HepG2 (cell line): ENCODE results near the gene MRPL10. TPM values are rescaled to one million over a fixed set of nuclear protein-coding genes. Genes with fewer than 3 reads are reported as not detected.
A peak's percentile ranks its signal among the peaks of the same experiment; 100 is the strongest.

Experiments used
- ARID3A ChIP-seq: IDR thresholded peaks from 2 replicates; pipeline ENCODE4 v1.6.1; 2012; ENCODE audit warnings: low read depth, low read length, improper control_type of control experiment
- HOXD1 ChIP-seq: sonication (generic); formaldehyde crosslinking; IDR thresholded peaks from 2 replicates; pipeline ENCODE4 v1.5.0; 2020; ENCODE audit warnings: missing genetic modification reagents
- PAXIP1 ChIP-seq: sonication (generic); formaldehyde crosslinking; conservative IDR thresholded peaks from 2 replicates; pipeline ENCODE4 v1.4.0; 2020; ENCODE audit warnings: mild to moderate bottlenecking, missing genetic modification reagents, moderate library complexity
- RBFOX2 ChIP-seq: fragments of 200-400 bp; formaldehyde crosslinking; IDR thresholded peaks from 2 replicates; pipeline ENCODE4 v1.6.1; 2017; ENCODE audit warnings: low read depth, mild to moderate bottlenecking, low read length
- TCF7 ChIP-seq: sonication (generic); IDR thresholded peaks from 2 replicates; pipeline ENCODE4 v1.6.1; 2016; ENCODE audit warnings: antibody characterized with exemption, low read depth
- ZBTB10 ChIP-seq: sonication (generic); formaldehyde crosslinking; IDR thresholded peaks from 2 replicates; pipeline ENCODE4 v1.4.0; 2020; ENCODE audit warnings: missing genetic modification reagents, borderline replicate concordance
- ZBTB2 ChIP-seq: sonication (generic); formaldehyde crosslinking; IDR thresholded peaks from 2 replicates; pipeline ENCODE4 v1.8.0; 2022; ENCODE audit warnings: low read depth, missing genetic modification reagents
- ZFP41 ChIP-seq: sonication (generic); formaldehyde crosslinking; IDR thresholded peaks from 2 replicates; pipeline ENCODE4 v1.4.0; 2020; ENCODE audit warnings: mild to moderate bottlenecking, missing genetic modification reagents, borderline replicate concordance
- ZNF256 ChIP-seq: sonication (generic); formaldehyde crosslinking; conservative IDR thresholded peaks from 2 replicates; pipeline ENCODE4 v1.4.0; 2020; ENCODE audit warnings: missing genetic modification reagents
- ZNF275 ChIP-seq: sonication (generic); formaldehyde crosslinking; IDR thresholded peaks from 2 replicates; pipeline ENCODE4 v1.8.0; 2022; ENCODE audit warnings: missing genetic modification reagents, mild to moderate bottlenecking, inconsistent platforms, borderline replicate concordance
- ZNF430 ChIP-seq: sonication (generic); formaldehyde crosslinking; IDR thresholded peaks from 2 replicates; pipeline ENCODE4 v1.9.0; 2021; ENCODE audit warnings: mild to moderate bottlenecking, missing genetic modification reagents
- ZNF543 ChIP-seq: sonication (generic); formaldehyde crosslinking; IDR thresholded peaks from 2 replicates; pipeline ENCODE4 v1.4.0; 2020; ENCODE audit warnings: mild to moderate bottlenecking, missing genetic modification reagents
- ZNF598 ChIP-seq: sonication (generic); formaldehyde crosslinking; IDR thresholded peaks from 2 replicates; pipeline ENCODE4 v1.5.1; 2020; ENCODE audit warnings: mild to moderate bottlenecking, missing genetic modification reagents, borderline replicate concordance
- ZNF652 ChIP-seq: IDR thresholded peaks from 2 replicates; pipeline ENCODE4 v1.6.1; 2016; ENCODE audit warnings: low read depth, borderline replicate concordance
- ZNF784 ChIP-seq: sonication (generic); formaldehyde crosslinking; IDR thresholded peaks from 2 replicates; pipeline ENCODE4 v1.5.1; 2020; ENCODE audit warnings: missing genetic modification reagents, mild to moderate bottlenecking, borderline replicate concordance
- polyA plus RNA-seq, 8 experiments: library from polyadenylated mRNA; depleted of rRNA in 3 of 8; stranded (reverse) in 7 of 8; unstranded in 1 of 8; fragments of >200 nt; fragmentation: Illumina TruSeq in 4 of 8; extraction: Trizol in 4 of 8; gene quantifications; 2 replicates each; pipeline versions ENCODE4 v1.2.1 to v1.2.3, GENCODE V29; 2011 to 2016; ENCODE audit warnings: low read depth in 4 of 8, missing spikeins in 1 of 8, mixed read lengths in 1 of 8; ENCODE audit not compliant: insufficient read depth in 1 of 8
- total RNA-seq, 5 experiments: library from RNA; depleted of rRNA; stranded (reverse); fragments of >200 nt; fragmentation: Illumina TruSeq; extraction: Trizol; gene quantifications; 2 replicates each; pipeline ENCODE4 v1.2.3, GENCODE V29; 2016; ENCODE audit warnings: low read depth in 1 of 5

Gene MRPL10
- total and polyA plus RNA-seq, 2 of the 13 experiments (the other 11 are each of a cell fraction or from before 2014, with no cell fraction given), result 56.7 to 149 TPM

GRCh38 chr17:47831003-47831933 is at the start of gene MRPL10, which contains the start of gene LRRC46 (continued):
- no peak; the same call in 1 of the 2 replicates for TF ChIP-seq ZBTB10 (CRISPR knock-in tag)
- no peak for TF ChIP-seq ZNF652
- TF ChIP-seq TCF7, result no peak
- no peak for TF ChIP-seq ZNF430
- 0 out of 2 replicates have a peak, but pooled peaks have one; percentile 22 for TF ChIP-seq ARID3A
- peak; percentile 96 for TF ChIP-seq ZNF598 (CRISPR knock-in tag)
- no peak for TF ChIP-seq ZNF256 (CRISPR knock-in tag)
- TF ChIP-seq ZNF543 (CRISPR knock-in tag), result peak; percentile 72; the same call in 1 of the 2 replicates
- peak; percentile 85; the same call in 1 of the 2 replicates for TF ChIP-seq ZNF275 (CRISPR knock-in tag)
- peak; percentile 39; the same call in 1 of the 2 replicates for TF ChIP-seq PAXIP1 (CRISPR knock-in tag)
- TF ChIP-seq ZBTB2, result no peak
- peak; percentile 41; the same call in 1 of the 2 replicates for TF ChIP-seq HOXD1 (CRISPR knock-in tag)
- TF ChIP-seq RBFOX2, result peak; percentile 94
- TF ChIP-seq ZNF784 (CRISPR knock-in tag), result peak; percentile 94; the same call in 1 of the 2 replicates
- TF ChIP-seq ZFP41 (CRISPR knock-in tag), result peak; percentile 78; the same call in 1 of the 2 replicates
